NCI-H2107 (cell line): ENCODE measurements around the gene KRTAP4-12.
"Not testable (repeated sequence)": the region's sequence is repeated elsewhere in the genome, so short reads cannot be mapped to it uniquely, and the experiment has no call there.

Experiments
- DNase-seq: peaks from one replicate; lab custom pipeline; 2025; lab: John Stamatoyannopoulos, UW

Gene KRTAP4-12

DNA sequence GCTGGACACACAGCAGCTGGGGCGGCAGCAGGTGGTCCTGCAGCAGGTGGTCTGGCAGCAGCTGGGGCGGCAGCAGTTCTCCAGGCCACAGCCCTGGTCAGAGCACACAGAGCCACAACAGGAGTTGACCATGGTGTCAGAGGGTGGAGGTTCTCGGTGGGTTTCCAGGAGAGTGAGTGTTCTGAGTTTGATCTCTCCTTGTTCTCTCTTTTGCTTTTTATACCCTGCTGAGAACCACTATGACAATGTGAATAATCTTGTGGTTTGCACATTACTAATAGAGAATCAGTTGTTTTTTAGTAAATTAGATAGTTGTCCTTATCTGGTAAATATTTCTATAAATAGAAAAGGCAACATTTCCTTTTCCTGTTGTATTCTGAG lies at the start of gene KRTAP4-12:
Gene KRTAP4-12, minus strand, starts transcription at position 192 of the 381 bp plus-strand sequence. Its CDS starts 60 bp downstream, at position 132.
- DNase-seq, result not testable (repeated sequence)

DNA sequence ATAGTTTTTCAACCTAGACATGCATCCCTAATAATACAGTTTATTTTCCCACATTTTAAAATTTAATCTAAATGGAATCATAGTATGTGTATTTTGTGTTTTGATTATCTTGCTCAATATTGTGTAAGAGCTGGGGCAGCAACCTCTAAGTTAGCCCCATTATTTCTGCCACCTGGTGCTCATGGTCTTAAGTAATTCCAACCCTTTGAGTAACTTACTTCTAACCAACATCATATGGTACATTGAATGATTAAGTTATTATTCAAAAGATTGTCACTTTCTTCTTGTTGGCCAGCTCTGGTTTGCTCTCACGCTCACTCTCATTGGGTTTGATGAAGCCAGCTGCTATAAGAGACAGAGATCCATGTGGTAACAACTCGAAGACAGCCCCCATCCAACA lies 47.9 kb upstream of the KRTAP4-12 start:
- DNase-seq, result no peak

DNA sequence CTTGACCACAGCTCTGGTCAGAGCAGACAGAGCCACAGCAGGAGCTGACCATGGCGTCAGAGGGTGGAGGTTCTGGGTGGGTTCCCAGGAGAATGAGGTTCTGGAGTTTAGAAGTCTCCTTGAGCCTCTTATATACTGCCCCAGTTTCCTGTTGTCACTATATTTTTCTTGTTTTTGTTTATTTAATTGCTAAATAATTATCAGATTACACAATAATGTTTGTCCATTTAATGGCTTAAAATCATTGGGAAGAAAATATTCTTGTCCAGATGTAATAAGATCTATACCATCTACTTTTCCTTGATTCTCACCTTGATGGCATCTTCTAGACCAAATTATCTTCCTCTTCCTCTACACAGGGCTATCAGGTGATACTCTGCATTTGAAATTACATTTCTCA lies 44.1 kb upstream of the KRTAP4-12 start, which contains the start of gene KRTAP4-3:
Gene KRTAP4-3, minus strand, starts transcription at position 101 of the 400 bp plus-strand sequence. Its CDS starts 49 bp downstream, at position 52.
- no peak for DNase-seq

- no peak for DNase-seq
Observed at GRCh38 chr17:41167561-41167960, 43.6 kb upstream of the KRTAP4-12 start.

- no peak for DNase-seq
Observed at GRCh38 chr17:41163828-41164227, 39.8 kb upstream of the KRTAP4-12 start.

DNA sequence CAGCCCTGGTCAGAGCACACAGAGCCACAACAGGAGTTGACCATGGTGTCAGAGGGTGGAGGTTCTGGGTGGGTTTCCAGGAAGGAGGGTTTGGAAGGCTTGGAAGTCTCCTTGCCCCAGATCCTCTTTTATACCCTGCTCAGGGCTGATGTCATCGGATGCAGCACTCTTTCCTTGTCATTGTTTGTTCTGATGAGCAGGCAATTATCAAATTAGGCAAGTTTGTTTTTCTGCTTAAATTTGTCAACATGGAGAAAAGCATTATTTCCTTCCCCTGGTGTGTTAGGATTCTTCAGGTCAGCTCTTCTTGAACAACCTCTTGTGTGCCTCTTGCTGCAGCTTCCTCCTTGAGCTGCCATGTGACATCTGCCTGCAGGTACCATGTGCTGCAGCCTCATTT lies 36.7 kb upstream of the KRTAP4-12 start, which contains the start of gene KRTAP4-4:
Gene KRTAP4-4, minus strand, starts transcription at position 101 of the 400 bp plus-strand sequence. Its CDS starts 57 bp downstream, at position 44.
- DNase-seq, result no peak

DNA sequence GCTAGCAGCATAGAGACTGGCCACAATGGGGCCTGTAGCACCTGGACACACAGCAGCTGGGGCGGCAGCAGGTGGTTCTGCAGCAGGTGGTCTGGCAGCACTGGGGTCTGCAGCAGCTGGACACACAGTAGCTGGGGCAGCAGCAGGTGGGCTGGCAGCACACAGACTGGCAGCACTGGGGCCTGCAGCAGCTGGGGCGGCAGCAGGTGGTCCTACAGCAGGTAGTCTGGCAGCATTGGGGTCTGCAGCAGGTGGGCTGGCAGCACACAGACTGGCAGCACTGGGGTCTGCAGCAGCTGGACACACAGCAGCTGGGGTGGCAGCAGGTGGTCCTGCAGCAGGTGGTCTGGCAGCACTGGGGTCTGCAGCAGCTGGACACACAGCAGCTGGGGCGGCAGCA lies 36.2 kb upstream of the KRTAP4-12 start:
- DNase-seq, result not testable (repeated sequence)

GRCh38 chr17:41153856-41154255 lies 29.9 kb upstream of the KRTAP4-12 start:
- no peak for DNase-seq

DNA sequence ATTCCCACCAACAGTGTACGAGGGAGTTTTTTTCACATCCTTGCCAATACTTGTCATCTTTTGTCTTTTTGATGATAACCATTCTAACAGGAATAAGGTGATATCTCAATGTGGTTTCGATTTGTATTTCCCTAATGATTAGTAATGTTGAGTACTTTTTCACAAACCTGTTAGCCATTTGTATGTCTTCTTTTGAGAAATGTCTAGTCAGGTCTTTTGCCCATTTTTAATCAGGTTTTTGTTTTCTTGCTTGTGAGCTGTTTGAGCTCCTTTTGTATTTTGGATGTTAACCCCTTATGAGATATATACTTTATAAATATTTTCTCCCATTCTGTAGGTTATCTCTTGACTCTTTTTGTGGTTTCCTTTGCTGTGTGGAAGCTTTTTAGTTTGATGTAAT lies 27.5 kb upstream of the KRTAP4-12 start:
- no peak for DNase-seq

DNA sequence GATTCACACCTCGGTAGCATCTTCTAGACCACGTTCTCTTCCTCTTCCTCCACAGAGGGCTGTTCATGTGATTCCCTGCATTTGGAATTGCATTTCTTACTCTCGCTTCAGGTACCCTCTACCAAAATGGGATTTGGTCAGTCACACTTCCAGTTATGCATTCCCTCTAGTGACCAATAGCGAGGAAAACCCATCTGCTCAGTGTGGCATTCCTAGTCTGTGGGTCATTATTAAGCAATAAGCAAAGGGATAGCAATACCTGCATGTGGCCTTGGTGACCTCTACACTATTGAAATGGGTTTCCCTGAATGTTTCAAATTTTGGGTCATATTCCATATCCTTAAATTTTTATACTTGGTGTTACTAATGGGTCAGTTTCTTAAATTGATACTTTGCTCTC lies 26.0 kb upstream of the KRTAP4-12 start:
- no peak for DNase-seq

DNA sequence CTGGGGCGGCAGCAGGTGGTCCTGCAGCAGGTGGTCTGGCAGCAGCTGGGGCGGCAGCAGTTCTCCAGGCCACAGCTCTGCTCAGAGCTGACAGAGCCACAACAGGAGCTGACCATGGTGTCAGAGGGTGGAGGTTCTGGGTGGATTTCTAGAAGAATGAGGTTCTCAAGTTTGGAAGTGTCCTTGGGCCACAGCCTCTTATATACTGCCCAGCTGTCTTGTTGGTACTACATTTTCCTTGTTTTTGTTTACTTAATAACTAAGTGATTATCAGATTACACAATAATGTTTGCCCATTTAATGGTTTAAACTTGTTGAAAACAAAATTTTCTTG lies 25.6 kb upstream of the KRTAP4-12 start, which contains the start of gene KRTAP4-5:
Gene KRTAP4-5, minus strand, starts transcription at position 174 of the 334 bp plus-strand sequence. Its CDS starts 58 bp downstream, at position 116.
- no peak for DNase-seq

DNA sequence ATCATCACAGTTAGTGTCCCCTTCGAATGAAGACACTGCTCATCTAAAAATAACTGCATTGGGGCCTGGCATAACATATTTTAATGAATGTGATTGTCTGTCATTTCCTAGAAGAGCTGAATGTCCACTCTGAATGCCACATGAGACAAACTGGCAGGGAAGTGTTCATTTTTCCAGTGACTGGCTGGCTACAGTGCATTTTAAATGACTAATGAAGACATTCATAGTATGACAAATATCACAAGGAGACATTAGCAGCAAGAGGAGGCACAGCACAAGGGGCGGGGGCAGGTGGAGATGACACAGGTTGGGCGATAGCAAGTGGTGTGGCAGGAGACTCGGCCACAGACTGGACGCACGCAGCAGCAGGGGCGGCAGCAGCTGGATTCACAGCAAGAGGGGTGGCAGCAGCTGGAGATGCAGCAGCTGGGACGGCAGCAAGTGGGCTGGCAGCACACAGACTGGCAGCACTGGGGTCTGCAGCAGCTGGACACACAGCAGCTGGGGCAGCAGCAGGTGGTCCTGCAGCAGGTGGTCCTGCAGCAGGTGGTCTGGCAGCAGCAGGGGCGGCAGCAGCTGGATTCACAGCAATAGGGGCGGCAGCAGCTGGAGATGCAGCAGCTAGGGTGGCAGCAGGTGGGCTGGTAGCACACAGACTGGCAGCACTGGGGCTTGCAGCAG lies 25.1 kb upstream of the KRTAP4-12 start:
- DNase-seq, result not testable (repeated sequence)

DNA sequence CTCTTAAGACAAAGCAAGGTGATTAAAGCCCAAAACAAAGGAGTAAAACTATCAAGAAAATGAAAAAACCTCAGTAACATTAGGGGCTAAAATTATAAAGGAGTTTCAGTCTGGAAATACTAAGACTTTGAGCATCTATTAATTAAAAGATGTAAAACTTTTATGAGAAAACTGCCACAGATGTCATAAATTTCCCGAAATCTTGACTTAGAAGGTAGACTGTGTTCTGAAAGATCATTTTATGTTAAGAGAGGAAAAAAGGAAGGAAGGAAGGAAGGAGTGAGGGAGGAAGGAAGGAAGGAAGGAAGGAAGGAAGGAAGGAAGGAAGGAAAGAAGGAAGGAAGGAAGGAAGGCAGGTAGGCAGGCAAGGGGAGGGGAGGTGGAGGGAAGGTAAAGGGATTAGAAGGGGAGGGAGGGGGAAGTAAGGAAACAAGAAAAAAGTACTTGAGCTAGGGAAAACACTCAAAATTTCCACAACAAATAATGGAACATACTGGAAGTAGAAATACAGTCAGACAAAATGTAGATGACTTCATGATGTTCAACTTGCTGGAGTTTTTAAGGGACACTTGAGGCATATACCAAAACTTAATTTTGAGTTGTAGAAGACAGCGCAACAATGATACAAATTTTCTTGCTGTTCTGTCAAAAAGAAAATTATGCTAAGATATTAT lies 23.7 kb upstream of the KRTAP4-12 start:
- no peak for DNase-seq

GRCh38 chr17:41145261-41145660 lies 21.3 kb upstream of the KRTAP4-12 start:
- no peak for DNase-seq

- DNase-seq, result no peak
Observed at GRCh38 chr17:41144846-41145245, 20.9 kb upstream of the KRTAP4-12 start.

DNA sequence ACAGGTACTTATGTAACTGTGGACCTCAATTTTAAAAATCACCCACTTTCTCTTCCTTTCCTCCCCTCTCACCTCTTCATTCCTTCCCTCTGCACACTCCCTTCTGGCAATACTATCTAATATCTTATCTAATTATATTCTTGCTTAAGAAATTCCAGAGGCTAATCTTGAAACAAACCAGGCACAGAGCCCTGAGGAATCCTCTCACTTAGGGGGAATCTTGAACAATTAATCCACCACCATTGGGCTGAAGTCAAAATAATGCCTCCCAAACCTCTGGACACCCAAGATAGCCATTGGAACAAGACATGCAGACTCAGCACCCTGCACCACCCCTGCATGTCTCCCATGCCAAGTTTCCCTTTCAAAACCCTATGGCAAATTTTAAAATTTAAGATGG lies 17.4 kb upstream of the KRTAP4-12 start:
- DNase-seq, result no peak

DNA sequence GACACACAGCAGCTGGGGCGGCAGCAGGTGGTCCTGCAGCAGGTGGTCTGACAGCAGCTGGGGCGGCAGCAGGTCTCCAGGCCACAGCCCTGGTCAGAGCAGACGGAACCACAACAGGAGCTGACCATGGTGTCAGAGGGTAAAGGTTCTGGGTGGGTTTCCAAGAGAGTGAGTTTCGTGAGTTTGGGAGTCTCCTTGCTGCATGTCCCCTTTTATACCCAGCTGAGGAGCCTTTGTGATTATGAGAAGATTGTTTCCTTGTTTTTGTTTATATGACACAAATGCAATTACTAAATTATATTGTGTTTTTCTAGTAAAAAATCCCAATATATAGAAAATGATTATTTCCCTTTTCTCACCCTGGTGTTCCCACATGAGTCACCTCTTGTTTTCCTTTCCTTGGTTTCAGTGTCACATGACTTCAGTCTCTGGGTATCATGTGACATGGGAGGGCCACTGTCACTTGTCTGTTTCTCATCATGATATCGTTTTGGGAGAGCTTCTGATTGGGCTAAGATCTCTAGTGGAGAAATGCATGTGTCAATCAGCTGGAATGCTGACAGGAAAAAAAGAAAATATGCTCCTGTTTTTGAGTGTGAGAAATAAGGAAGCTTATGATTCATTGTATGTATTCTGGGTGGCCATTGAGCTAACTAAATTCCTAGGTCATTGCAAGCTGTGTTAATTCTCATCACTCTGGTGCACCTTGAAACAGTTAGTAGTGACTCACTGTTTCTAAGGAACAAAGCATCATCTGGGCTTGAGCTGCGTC lies 16.6 kb upstream of the KRTAP4-12 start, which contains the start of gene KRTAP4-6:
Gene KRTAP4-6, minus strand, starts transcription at position 185 of the 772 bp plus-strand sequence. Its CDS starts 57 bp downstream, at position 128.
- DNase-seq, result no peak

DNA sequence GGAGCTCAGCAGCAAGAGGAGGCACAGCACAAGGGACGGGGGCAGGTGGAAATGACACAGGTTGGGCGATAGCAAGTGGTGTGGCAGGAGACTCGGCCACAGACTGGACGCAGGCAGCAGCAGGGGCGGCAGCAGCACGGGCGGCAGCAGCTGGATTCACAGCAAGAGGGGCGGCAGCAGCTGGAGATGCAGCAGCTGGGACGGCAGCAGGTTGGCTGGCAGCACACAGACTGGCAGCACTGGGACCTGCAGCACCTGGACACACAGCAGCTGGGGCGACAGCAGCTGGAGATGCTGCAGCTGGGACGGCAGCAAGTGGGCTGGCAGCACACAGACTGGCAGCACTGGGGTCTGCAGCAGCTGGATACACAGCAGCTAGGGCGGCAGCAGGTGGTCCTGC lies 15.9 kb upstream of the KRTAP4-12 start:
- not testable (repeated sequence) for DNase-seq

- no peak for DNase-seq
Observed at GRCh38 chr17:41133880-41134735, 10.1 kb upstream of the KRTAP4-12 start.

DNA sequence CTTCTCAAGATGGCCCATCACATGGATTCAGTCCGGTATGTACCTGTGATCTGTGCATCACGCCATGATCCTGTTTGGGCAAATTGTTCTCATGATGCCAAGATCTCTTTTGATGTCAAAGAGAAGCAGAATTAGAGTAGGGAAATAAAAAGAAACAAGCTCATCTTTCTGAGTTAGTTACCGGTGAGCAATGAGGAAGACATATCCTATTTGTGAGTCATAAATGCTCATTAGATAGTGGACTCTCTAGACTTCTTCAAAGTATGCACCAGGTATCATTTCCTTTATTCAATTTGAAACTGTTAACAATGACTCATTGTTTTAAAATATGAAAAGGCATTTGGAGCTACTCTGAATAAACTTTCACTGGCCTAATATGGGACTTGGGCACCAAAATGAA lies 8.0 kb upstream of the KRTAP4-12 start:
- DNase-seq, result no peak

DNA sequence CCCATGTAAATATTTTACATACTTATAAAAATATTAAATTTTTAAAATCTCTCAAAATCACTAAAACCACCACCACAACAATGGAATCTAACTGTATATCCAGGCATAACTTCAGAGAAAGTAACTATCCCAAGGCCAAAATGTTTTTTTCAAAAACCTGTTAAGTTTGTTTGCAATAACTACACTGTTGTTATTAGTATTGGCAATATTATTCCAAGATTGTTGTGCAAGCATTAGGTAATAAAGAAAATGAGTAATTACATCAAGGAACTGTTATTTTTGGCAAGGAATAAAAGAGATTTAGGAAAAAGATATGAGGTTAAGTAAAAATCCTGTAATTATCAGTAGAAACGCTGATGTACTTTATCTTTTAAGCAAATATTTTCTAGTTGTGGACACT lies 3.4 kb upstream of the KRTAP4-12 start:
- no peak for DNase-seq

DNA sequence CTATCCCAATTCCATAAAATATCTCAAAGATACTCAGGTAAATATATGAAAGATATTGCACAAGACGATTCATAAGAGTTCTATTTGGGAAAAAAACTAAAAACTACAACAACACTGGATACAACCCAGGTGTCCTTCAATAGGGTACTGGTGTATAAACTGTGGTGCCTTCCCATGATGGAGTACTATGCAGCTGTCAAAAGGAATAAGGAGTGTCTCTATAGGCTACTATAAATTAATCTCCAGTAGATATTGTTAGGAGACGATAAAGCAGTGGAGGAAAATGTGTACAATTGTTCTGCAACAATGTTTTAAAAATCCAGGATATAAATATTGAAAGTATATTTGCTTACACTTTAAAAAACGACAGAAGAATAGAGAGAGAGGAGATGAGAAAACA lies 2.4 kb upstream of the KRTAP4-12 start:
- DNase-seq, result no peak
